ENCODE results near the gene NVL. TPM values are rescaled to one million over a fixed set of nuclear protein-coding genes. Genes with fewer than 3 reads are reported as not detected.
"Not testable (repeated sequence)": the region's sequence is repeated elsewhere in the genome, so short reads cannot be mapped to it uniquely, and the experiment has no call there.

The NVL gene
- total and polyA plus RNA-seq, 10 of the 15 experiments (the other 5 are each of a cell fraction or from before 2014, with no cell fraction given), result 20.3 to 49.6 (median 35.2) TPM

DNA sequence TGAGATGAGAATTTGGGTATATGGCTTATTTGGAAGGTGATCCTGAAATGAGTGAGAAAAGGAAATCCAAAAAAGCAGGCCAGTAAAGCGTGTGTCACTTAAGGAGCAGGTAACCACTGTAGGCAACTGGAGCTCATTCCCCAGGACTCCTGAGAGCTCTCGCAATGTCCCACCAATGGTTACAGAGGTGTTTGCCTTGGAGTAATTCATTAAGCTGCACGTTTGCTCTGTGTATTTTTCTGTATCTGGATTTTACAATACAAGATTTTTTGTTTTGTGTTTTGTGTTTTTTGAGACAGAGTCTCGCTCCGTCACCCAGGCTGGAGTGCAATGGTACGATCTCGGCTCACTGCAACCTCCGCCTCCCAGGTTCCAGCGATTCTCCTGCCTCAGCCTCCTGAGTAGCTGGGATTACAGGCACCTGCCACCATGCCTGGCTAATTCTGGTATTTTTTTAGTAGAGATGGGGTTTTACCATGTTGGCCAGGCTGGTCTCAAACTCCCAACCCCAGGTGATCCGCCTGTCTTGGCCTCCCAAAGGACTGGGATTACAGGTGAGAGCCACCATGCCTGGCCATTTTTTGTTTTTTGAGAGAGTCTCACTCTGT lies 123.9 kb downstream of the NVL start:
- POLR2A ChIA-PET; H3K27ac ChIP-seq (ENCODE audit: control insufficient read depth, insufficient read depth); H3K4me3 ChIP-seq; in situ Hi-C loops (cut with MboI); ATAC-seq; H3K9me3 ChIP-seq (replicated peaks; ENCODE audit: control insufficient read depth, insufficient read depth, low read length); H3K36me3 ChIP-seq (ENCODE audit: control insufficient read depth in 2 of 2, insufficient read depth in 2 of 2, low read length in 1 of 2); H3K9ac ChIP-seq (ENCODE audit: control insufficient read depth, insufficient read depth, low read length); DNase-seq (ENCODE audit: low read depth, low spot score); FAIRE-seq; intact Hi-C loops (cut with micrococcal nuclease; ENCODE audit: unreplicated experiment); H3K27me3 ChIP-seq (replicated peaks in 1 of 2; ENCODE audit: control insufficient read depth in 2 of 2, insufficient read depth in 2 of 2, low read length in 1 of 2); BruUV-seq (replicated peaks); H3K79me2 ChIP-seq (ENCODE audit: control insufficient read depth, insufficient read depth, low read length); H3K4me2 ChIP-seq (ENCODE audit: control insufficient read depth, insufficient read depth); H2AFZ ChIP-seq (ENCODE audit: control insufficient read depth, low read depth, low read length); H4K20me1 ChIP-seq (ENCODE audit: control insufficient read depth, insufficient read depth): not testable (repeated sequence)
- RAD21 ChIA-PET (ENCODE audit: unreplicated experiment), result interaction anchor here (0.8 to 1.6 kb wide), 3 partner anchors 19 to 23 kb away, joined by 3 to 4 read pairs (median 3); partner anchors contain the start of gene DEGS1
- 80% methylated on average over 10 of the region's 10 CpGs for whole genome bisulfite sequencing (ENCODE audit: insufficient coverage, insufficient replicate concordance, low lambda C conversion rate, missing lambda C conversion rate)
- H3K4me1 ChIP-seq (ENCODE audit: control insufficient read depth, insufficient read depth, low read length), result peaks cover 35% of the 10 kb centered on the region
- SMC1A ChIA-PET (ENCODE audit: uncharacterized antibody, unreplicated experiment), result interaction anchor here (0.7 to 2.0 kb wide), 8 partner anchors 8 to 251 kb away, joined by 3 to 7 read pairs (median 4); no protein-coding TSS in a partner anchor
- CTCF ChIA-PET, result interaction anchor here (1.0 to 1.2 kb wide), 2 partner anchors 8 to 13 kb away, joined by 3 to 4 read pairs; no protein-coding TSS in a partner anchor

DNA sequence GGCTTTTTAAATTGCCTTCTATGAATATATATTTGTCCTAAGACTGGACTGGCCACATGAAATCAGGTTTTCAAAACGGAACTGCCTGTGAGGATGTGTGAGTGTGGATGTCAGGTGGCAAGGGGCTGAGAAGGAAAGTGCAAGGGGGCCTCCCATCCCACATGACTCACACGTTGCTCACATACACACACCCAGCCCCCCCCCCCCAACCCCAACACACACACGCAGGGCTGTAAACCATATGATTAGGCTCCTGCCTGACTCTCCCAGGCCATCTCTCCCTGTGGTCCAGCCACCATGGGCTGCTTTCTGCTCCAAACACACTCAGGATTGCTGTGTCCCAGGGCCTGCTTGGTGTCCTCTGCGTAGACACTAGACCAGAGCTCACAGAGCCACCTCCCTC lies 124.5 kb downstream of the NVL start:
- peak; percentile 47 for DNase-seq (ENCODE audit: low read depth, low spot score)
- ChIA-PET POLR2A (interaction anchor here (0.6 kb wide), 1 partner anchor 22 kb away, joined by 3 read pairs; the partner anchor contains the start of gene DEGS1), RAD21 (ENCODE audit: unreplicated experiment) (interaction anchor here (1.0 to 1.6 kb wide), 6 partner anchors 9 to 22 kb away, joined by 3 to 6 read pairs (median 4); partner anchors contain the start of gene DEGS1), SMC1A (ENCODE audit: uncharacterized antibody, unreplicated experiment) (interaction anchor here (0.7 to 2.0 kb wide), 13 partner anchors 9 to 252 kb away, joined by 3 to 12 read pairs (median 4); no protein-coding TSS in a partner anchor), CTCF (interaction anchor here (1.0 to 1.7 kb wide), 3 partner anchors 9 to 21 kb away, joined by 3 to 4 read pairs (median 4); no protein-coding TSS in a partner anchor)
- no peaks in the 10 kb centered on the region for H3K9me3 ChIP-seq (replicated peaks; ENCODE audit: control insufficient read depth, insufficient read depth, low read length)
- H2AFZ ChIP-seq (ENCODE audit: control insufficient read depth, low read depth, low read length), result peak overlapping the region; percentile 30; the same call in 1 of the 2 replicates
- no TSS peak for BruUV-seq (replicated peaks)
- H3K27me3 ChIP-seq (replicated peaks in 1 of 2; ENCODE audit: control insufficient read depth in 2 of 2, insufficient read depth in 2 of 2, low read length in 1 of 2), result no peaks in the 10 kb centered on the region
- 41% methylated on average over 4 of the region's 4 CpGs for WGBS (ENCODE audit: insufficient coverage, insufficient replicate concordance, low lambda C conversion rate, missing lambda C conversion rate)
- in situ Hi-C loops (cut with MboI), result no loop called here
- H3K79me2 ChIP-seq (ENCODE audit: control insufficient read depth, insufficient read depth, low read length), result no peaks in the 10 kb centered on the region
- no peak overlapping the region for H3K4me3 ChIP-seq
- peaks cover 35% of the 10 kb centered on the region for H3K4me1 ChIP-seq (ENCODE audit: control insufficient read depth, insufficient read depth, low read length)
- H4K20me1 ChIP-seq (ENCODE audit: control insufficient read depth, insufficient read depth), result no peaks in the 10 kb centered on the region; the same call in 1 of the 2 replicates
- FAIRE-seq, result no peak
- peak; percentile 60 for ATAC-seq
- intact Hi-C loops (cut with micrococcal nuclease; ENCODE audit: unreplicated experiment), result no loop called here
- no peak overlapping the region for H3K27ac ChIP-seq (ENCODE audit: control insufficient read depth, insufficient read depth)
- no peak overlapping the region for H3K9ac ChIP-seq (ENCODE audit: control insufficient read depth, insufficient read depth, low read length)
- H3K4me2 ChIP-seq (ENCODE audit: control insufficient read depth, insufficient read depth), result no peak overlapping the region
- H3K36me3 ChIP-seq (ENCODE audit: control insufficient read depth in 2 of 2, insufficient read depth in 2 of 2, low read length in 1 of 2), result no peaks in the 10 kb centered on the region
- TF ChIP-seq SIN3A (IDR thresholded peaks at IDR 0.05; ENCODE audit: low read depth, low read length) (no peak), POLR2A (IDR thresholded peaks at IDR 0.05; ENCODE audit: low read depth, low read length) (no peak), FOXK2 (IDR thresholded peaks at IDR 0.05) (no peak), IKZF2 (IDR thresholded peaks at IDR 0.05) (0 out of 4 replicates have a peak, but pooled peaks of 1 of the 2 experiments have one; percentile 6), SPI1 (IDR thresholded peaks at IDR 0.05; ENCODE audit: borderline replicate concordance, insufficient read depth, low read depth, low read length) (peak; percentile 55; the same call in 1 of the 2 replicates), BCL11A (IDR thresholded peaks at IDR 0.05; ENCODE audit: low read depth, low read length) (no peak), MXI1 (IDR thresholded peaks at IDR 0.05; ENCODE audit: low read depth, low read length) (no peak), IRF4 (IDR thresholded peaks at IDR 0.05; ENCODE audit: low read depth, low read length) (no peak), ZBED1 (IDR thresholded peaks at IDR 0.05; ENCODE audit: borderline replicate concordance) (no peak)
- TF ChIP-seq, protein P1, sequence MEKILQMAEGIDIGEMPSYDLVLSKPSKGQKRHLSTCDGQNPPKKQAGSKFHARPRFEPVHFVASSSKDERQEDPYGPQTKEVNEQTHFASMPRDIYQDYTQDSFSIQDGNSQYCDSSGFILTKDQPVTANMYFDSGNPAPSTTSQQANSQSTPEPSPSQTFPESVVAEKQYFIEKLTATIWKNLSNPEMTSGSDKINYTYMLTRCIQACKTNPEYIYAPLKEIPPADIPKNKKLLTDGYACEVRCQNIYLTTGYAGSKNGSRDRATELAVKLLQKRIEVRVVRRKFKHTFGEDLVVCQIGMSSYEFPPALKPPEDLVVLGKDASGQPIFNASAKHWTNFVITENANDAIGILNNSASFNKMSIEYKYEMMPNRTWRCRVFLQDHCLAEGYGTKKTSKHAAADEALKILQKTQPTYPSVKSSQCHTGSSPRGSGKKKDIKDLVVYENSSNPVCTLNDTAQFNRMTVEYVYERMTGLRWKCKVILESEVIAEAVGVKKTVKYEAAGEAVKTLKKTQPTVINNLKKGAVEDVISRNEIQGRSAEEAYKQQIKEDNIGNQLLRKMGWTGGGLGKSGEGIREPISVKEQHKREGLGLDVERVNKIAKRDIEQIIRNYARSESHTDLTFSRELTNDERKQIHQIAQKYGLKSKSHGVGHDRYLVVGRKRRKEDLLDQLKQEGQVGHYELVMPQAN (conservative IDR thresholded peaks at IDR 0.05), result no peak
- TF ChIP-seq, protein P2, sequence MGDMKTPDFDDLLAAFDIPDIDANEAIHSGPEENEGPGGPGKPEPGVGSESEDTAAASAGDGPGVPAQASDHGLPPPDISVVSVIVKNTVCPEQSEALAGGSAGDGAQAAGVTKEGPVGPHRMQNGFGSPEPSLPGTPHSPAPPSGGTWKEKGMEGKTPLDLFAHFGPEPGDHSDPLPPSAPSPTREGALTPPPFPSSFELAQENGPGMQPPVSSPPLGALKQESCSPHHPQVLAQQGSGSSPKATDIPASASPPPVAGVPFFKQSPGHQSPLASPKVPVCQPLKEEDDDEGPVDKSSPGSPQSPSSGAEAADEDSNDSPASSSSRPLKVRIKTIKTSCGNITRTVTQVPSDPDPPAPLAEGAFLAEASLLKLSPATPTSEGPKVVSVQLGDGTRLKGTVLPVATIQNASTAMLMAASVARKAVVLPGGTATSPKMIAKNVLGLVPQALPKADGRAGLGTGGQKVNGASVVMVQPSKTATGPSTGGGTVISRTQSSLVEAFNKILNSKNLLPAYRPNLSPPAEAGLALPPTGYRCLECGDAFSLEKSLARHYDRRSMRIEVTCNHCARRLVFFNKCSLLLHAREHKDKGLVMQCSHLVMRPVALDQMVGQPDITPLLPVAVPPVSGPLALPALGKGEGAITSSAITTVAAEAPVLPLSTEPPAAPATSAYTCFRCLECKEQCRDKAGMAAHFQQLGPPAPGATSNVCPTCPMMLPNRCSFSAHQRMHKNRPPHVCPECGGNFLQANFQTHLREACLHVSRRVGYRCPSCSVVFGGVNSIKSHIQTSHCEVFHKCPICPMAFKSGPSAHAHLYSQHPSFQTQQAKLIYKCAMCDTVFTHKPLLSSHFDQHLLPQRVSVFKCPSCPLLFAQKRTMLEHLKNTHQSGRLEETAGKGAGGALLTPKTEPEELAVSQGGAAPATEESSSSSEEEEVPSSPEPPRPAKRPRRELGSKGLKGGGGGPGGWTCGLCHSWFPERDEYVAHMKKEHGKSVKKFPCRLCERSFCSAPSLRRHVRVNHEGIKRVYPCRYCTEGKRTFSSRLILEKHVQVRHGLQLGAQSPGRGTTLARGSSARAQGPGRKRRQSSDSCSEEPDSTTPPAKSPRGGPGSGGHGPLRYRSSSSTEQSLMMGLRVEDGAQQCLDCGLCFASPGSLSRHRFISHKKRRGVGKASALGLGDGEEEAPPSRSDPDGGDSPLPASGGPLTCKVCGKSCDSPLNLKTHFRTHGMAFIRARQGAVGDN (IDR thresholded peaks at IDR 0.05), result 0 out of 2 replicates have a peak, but pooled peaks have one; percentile 20
